Esophagus squamous epithelium (tissue), 5 donors: ENCODE measurements around the gene IFRD2. TPM values are rescaled to one million over a fixed set of nuclear protein-coding genes. Genes with fewer than 3 reads are reported as not detected.
A peak's percentile ranks its signal among the peaks of the same experiment; 100 is the strongest.

Experiments used
- DNase-seq: peaks from one replicate; lab custom pipeline; 2025; lab: John Stamatoyannopoulos, UW
- H3K27ac ChIP-seq, 4 donors: fragments of 200-600 bp; sonication (generic); one replicate each; pipeline ENCODE4 v1.5.1; 2016 to 2019; ENCODE audit warnings: mild to moderate bottlenecking in 1 of 4
- H3K27me3 ChIP-seq, 4 donors: fragments of 200-600 bp; sonication (generic); 1 replicate in 3 of 4; 2 replicates in 1 of 4; pipeline versions ENCODE4 v1.5.1 to v1.6.0; 2017 to 2021; ENCODE audit warnings: antibody characterized with exemption in 1 of 4
- H3K36me3 ChIP-seq, 3 donors: fragments of 200-600 bp; sonication (generic); one replicate each; pipeline ENCODE4 v1.5.1; 2016 to 2019
- H3K4me1 ChIP-seq, 3 donors: fragments of 200-600 bp; sonication (generic); one replicate each; pipeline ENCODE4 v1.5.1; 2017 to 2019
- H3K4me3 ChIP-seq, 4 donors: fragments of 200-600 bp; sonication (generic); 1 replicate in 3 of 4; 2 replicates in 1 of 4; pipeline ENCODE4 v1.5.1; 2016 to 2019; ENCODE audit warnings: mild to moderate bottlenecking in 2 of 4, moderate library complexity in 1 of 4
- H3K9me3 ChIP-seq, 3 donors: fragments of 200-600 bp; sonication (generic); one replicate each; pipeline ENCODE4 v1.5.1; 2016 to 2019
- POLR2A ChIP-seq, 4 donors: fragments of 450-650 bp; IDR thresholded peaks; one replicate each; pipeline ENCODE4 v1.6.1; 2017; ENCODE audit warnings: antibody characterized with exemption in 4 of 4, mild to moderate bottlenecking in 4 of 4, moderate library complexity in 3 of 4
- WGBS, 2 donors: methylation state at CpG; one replicate each; pipeline ENCODE4 v1.1.5; 2018; 5-methylcytosine and 5-hydroxymethylcytosine counted together
- intact Hi-C: fragments of 100-400 bp; cut with DNase I; formaldehyde crosslinking; loops from one replicate; pipeline ENCODE4 v1.15.0; 2022
- total RNA-seq, 4 donors: library from RNA; depleted of rRNA; stranded (reverse); fragments of >200 nt; gene quantifications; one replicate each; pipeline ENCODE4 v1.1.0, GENCODE V29; 2016
- TF ChIP-seq, protein P1 (sequence below), 6 experiments: fragments of 450-650 bp in 4 of 6; fragments of 200-600 bp in 2 of 6; sonication (generic) in 2 of 6; IDR thresholded peaks; one replicate each; pipeline ENCODE4 v1.5.1; 2016 to 2019; ENCODE audit warnings: antibody characterized with exemption in 6 of 6, mild to moderate bottlenecking in 4 of 6, moderate library complexity in 4 of 6
- donor health status: DM: yes; HTN: yes; CAD: no.

Gene IFRD2
- total RNA-seq, 4 donors from 2014 or later, result 49.0 to 100 (median 72.9) TPM

DNA sequence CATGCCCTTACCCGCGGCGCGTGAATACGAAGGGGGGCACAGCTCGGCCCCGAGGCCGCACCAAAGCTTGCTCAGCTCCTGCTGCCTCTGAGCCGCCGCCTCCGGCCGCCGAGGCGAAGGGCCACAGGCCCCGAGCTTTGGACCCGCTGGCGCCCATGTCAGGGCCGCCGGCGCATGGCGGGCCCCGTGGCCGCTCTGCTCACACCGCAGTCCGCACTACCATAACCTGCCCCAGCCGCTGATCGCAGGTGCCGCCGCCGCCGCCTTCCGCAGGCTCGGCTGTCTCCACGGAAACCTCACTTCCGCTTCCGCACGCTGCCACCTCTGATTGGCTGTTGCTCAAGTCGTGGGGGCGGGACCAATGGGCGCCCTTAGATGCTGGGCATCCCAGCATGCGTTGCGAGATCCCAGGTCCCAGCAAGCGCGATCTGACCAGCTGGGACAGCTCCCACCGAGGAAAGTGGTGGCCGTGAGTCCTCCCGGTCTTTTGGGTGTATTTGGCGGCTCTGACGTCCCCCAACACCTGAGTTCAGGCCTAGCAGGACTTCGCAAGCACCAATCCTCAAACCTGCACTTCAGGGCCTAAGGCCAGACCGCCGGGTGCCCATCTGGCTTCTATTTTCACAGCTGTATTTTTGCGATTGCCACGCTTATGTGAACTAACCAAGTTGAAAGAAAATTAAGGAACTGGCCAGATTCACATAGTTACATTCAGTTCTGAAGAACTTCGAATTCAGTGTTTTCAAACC lies 35.9 kb upstream of the IFRD2 start, which contains the start of gene TUSC2:
Gene TUSC2 (minus strand): TSS at position 281 of the 749 bp plus-strand sequence. CDS start 124 bp downstream, at position 157.
- Histone ChIP-seq H3K9me3 (no peaks in the 10 kb centered on the region), H3K4me3 (peak within 1 kb of the TSS; percentile 83 to 94 (median 86)), H3K4me1 (peaks cover 26 to 72% (median 29%) of the 10 kb centered on the region in 3 donors), H3K27me3 (no peaks in the 10 kb centered on the region), H3K36me3 (peaks cover 24 to 60% (median 26%) of the 10 kb centered on the region in 3 donors), H3K27ac (peak within 1 kb of the TSS; percentile 85 to 93 (median 90))
- 1 to 7% methylated on average over 12 to 30 of the region's 55 CpGs for WGBS, 2 donors
- DNase-seq, result peak; percentile 78
- intact Hi-C loops, result loop anchor here (10.0 kb wide), 1 partner anchor 53 kb away; the partner anchor contains the start of gene LSMEM2
- TF ChIP-seq, protein P1, sequence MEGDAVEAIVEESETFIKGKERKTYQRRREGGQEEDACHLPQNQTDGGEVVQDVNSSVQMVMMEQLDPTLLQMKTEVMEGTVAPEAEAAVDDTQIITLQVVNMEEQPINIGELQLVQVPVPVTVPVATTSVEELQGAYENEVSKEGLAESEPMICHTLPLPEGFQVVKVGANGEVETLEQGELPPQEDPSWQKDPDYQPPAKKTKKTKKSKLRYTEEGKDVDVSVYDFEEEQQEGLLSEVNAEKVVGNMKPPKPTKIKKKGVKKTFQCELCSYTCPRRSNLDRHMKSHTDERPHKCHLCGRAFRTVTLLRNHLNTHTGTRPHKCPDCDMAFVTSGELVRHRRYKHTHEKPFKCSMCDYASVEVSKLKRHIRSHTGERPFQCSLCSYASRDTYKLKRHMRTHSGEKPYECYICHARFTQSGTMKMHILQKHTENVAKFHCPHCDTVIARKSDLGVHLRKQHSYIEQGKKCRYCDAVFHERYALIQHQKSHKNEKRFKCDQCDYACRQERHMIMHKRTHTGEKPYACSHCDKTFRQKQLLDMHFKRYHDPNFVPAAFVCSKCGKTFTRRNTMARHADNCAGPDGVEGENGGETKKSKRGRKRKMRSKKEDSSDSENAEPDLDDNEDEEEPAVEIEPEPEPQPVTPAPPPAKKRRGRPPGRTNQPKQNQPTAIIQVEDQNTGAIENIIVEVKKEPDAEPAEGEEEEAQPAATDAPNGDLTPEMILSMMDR (IDR thresholded peaks at IDR 0.05), result peak in 2 of 6 experiments; percentile 11 to 36
- peak in 3 of 4 donors; percentile 62 to 81 (median 78) for TF ChIP-seq POLR2A (IDR thresholded peaks at IDR 0.05)

DNA sequence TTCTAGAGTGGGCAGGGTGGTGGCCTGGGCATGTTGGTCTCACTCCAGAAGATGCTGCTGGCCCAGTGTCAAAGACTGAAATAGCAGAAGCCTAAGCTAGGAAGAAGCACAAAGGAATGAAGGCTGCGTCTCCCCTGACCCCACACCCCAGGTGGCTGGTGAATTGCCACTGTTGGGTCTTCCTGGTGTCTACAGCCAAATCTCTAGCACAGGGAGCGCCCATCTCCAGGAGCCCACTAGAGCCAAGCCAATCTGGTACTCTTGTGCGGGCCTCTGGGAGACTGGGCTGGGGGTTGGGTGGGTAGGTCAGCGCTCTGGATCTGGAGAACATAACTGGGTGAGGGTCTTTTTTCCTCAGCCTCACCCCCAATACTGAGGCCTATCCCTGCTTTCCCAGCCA lies 34.9 kb upstream of the IFRD2 start:
- no peak for TF ChIP-seq POLR2A (IDR thresholded peaks at IDR 0.05)
- TF ChIP-seq, protein P1 (IDR thresholded peaks at IDR 0.05), result no peak
- WGBS, 2 donors, result 43 to 78% methylated on average over 3 to 4 of the region's 4 CpGs
- Histone ChIP-seq H3K4me3 (peak overlapping the region; percentile 83 to 94 (median 86)), H3K4me1 (peaks cover 34 to 72% (median 35%) of the 10 kb centered on the region in 3 donors), H3K27me3 (no peaks in the 10 kb centered on the region), H3K9me3 (no peaks in the 10 kb centered on the region), H3K36me3 (peaks cover 22 to 50% (median 23%) of the 10 kb centered on the region in 3 donors), H3K27ac (peak overlapping the region; percentile 85 to 93 (median 90))
- intact Hi-C loops, result loop anchor here (10.0 kb wide), 1 partner anchor 52 kb away; the partner anchor contains the start of gene LSMEM2
- DNase-seq, result no peak

DNA sequence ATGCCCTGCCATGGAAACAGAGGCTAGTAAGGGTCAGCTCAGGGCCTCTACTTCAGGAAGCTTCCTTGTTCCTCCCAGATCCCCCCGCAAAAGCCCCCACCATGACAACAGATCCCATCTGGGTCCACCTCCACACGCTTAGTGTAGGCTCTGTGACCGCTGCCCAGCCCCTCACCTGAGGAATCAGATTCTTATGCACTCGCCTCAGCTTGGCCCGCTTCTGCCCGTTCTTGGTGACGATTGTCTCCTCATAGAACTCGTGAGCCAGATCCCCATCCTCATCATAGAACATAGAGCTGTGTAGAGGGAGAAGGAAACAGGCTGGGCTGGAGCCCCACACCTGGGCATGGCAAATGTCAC lies 33.9 kb upstream of the IFRD2 start:
- DNase-seq, result no peak
- no peaks in the 10 kb centered on the region for H3K27me3 ChIP-seq
- H3K9me3 ChIP-seq, result no peaks in the 10 kb centered on the region
- no peak for TF ChIP-seq POLR2A (IDR thresholded peaks at IDR 0.05)
- TF ChIP-seq, protein P1 (IDR thresholded peaks at IDR 0.05), result no peak
- intact Hi-C loops, result loop anchor here (10.0 kb wide), 1 partner anchor 51 kb away; the partner anchor contains the start of gene LSMEM2
- peaks cover 39 to 75% (median 40%) of the 10 kb centered on the region in 3 donors for H3K4me1 ChIP-seq
- H3K27ac ChIP-seq, result peak overlapping the region in 3 of 4 donors; percentile 6 to 98 (median 94)
- peaks cover 13 to 41% (median 16%) of the 10 kb centered on the region in 3 donors for H3K36me3 ChIP-seq
- no peak overlapping the region for H3K4me3 ChIP-seq
- WGBS, 2 donors, result 83 to 85% methylated on average over 2 to 7 of the region's 8 CpGs

DNA sequence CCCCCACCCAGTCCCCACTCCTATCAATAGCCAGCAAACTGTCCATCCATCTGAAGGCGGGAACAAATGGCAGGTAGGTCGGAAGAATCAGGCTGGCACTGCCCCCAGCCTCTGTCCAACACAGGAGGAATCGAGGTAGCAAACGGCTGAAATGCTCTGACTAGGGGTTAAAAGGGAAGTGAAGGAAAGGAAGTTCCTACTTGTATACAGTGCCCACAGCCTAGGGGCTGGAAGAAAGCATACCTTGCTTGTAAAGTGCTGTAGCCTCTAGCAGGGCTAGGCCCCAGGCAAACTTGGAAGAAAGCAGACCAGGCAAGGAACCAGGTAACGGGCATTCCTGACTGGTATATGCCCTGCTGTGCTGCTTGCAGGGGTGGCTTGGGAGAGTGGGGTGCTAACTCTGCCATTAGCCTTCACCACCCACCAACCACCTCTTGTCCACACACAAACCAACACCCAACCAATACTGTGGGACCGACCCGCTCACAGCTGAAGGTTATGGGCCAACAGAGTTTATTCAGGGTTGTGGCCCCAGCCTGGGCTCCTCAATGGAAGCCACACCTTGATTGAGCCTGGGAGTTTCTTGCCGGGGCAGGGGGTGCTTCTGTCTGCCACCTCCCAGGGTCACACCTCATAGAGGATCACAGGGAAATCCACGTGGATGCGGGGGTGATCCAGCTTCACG lies 33.4 kb upstream of the IFRD2 start:
- H3K4me3 ChIP-seq, result no peak overlapping the region
- no peak for TF ChIP-seq POLR2A (IDR thresholded peaks at IDR 0.05)
- TF ChIP-seq, protein P1 (IDR thresholded peaks at IDR 0.05), result no peak
- no peaks in the 10 kb centered on the region for H3K27me3 ChIP-seq
- peak overlapping the region in 3 of 4 donors; percentile 94 to 98 (median 98) for H3K27ac ChIP-seq
- intact Hi-C loops, result loop anchor here (10.0 kb wide), 1 partner anchor 51 kb away; the partner anchor contains the start of gene LSMEM2
- 79 to 85% methylated on average over 2 to 7 of the region's 11 CpGs for WGBS, 2 donors
- H3K4me1 ChIP-seq, result peaks cover 40 to 78% (median 40%) of the 10 kb centered on the region in 3 donors
- DNase-seq, result no peak
- no peaks in the 10 kb centered on the region for H3K9me3 ChIP-seq
- H3K36me3 ChIP-seq, result peaks cover 9 to 35% (median 13%) of the 10 kb centered on the region in 3 donors
